SK-N-SH treated with all-trans-retinoic acid at 6 μM for 48 hours (cell line): ENCODE data around the gene OR2H1.

Experiments used
- CSDC2 ChIP-seq: fragments of 250-450 bp; sonication (Bioruptor Pico); IDR thresholded peaks from 2 replicates; pipeline ENCODE4 v1.5.0; 2020; ENCODE audit warnings: mild to moderate bottlenecking, moderate library complexity
- ESRRG ChIP-seq: fragments of 250-450 bp; sonication (Bioruptor Pico); IDR thresholded peaks from 2 replicates; pipeline ENCODE4 v1.6.1; 2021; ENCODE audit warnings: mild to moderate bottlenecking
- OSR1 ChIP-seq: fragments of 250-450 bp; sonication (Bioruptor Pico); IDR thresholded peaks from 2 replicates; pipeline ENCODE4 v1.8.0; 2022; ENCODE audit warnings: moderate library complexity, mild to moderate bottlenecking, inconsistent platforms
- PPARA ChIP-seq: fragments of 250-450 bp; sonication (Bioruptor Pico); IDR thresholded peaks from 2 replicates; pipeline ENCODE4 v1.5.0; 2020; ENCODE audit warnings: mild to moderate bottlenecking, borderline replicate concordance
- RARB ChIP-seq: fragments of 250-450 bp; sonication (Bioruptor Pico); IDR thresholded peaks from 2 replicates; pipeline ENCODE4 v1.8.0; 2021; ENCODE audit warnings: mild to moderate bottlenecking, moderate library complexity
- TCF4 ChIP-seq: fragments of 250-450 bp; sonication (Bioruptor Pico); IDR thresholded peaks from 2 replicates; pipeline ENCODE4 v1.8.0; 2021; ENCODE audit warnings: mild to moderate bottlenecking, moderate library complexity, borderline replicate concordance
- TOX ChIP-seq: fragments of 250-450 bp; sonication (Bioruptor Pico); IDR thresholded peaks from 2 replicates; pipeline ENCODE4 v1.8.0; 2021; ENCODE audit warnings: mild to moderate bottlenecking, moderate library complexity, borderline replicate concordance
- ZFP30 ChIP-seq: fragments of 450-650 bp; formaldehyde crosslinking; IDR thresholded peaks from 2 replicates; pipeline ENCODE4 v1.5.0; 2022; ENCODE audit warnings: mild to moderate bottlenecking, moderate library complexity
- ZNF70 ChIP-seq: fragments of 450-650 bp; formaldehyde crosslinking; IDR thresholded peaks from 2 replicates; pipeline ENCODE4 v1.5.0; 2020; ENCODE audit warnings: mild to moderate bottlenecking, moderate library complexity
- ZNF8 ChIP-seq: fragments of 450-650 bp; formaldehyde crosslinking; IDR thresholded peaks from 2 replicates; pipeline ENCODE4 v1.5.0; 2020; ENCODE audit warnings: mild to moderate bottlenecking, moderate library complexity
- TF ChIP-seq, protein P1 (sequence below): fragments of 250-450 bp; sonication (Bioruptor Pico); IDR thresholded peaks from 2 replicates; pipeline ENCODE4 v1.5.1; 2020; ENCODE audit warnings: low read depth, mild to moderate bottlenecking, moderate library complexity

DNA sequence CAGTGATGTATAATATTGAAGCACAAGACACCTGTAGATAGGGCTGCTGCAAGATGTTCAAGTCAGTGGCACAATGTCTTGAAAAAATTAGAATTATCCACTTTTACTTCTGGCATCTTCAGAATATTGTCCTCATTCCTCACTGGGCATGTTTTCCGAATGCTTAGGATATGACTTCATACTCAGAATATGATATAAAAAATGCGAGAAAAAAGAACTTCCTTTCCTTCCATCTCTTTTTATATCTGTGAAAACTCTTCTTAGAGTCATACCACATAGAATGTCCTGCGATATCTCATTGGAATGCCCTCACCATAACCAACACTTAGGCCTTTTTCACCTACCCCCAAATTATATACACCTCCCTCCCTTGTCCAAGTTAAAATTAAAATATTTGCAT lies 26.2 kb downstream of the OR2H1 start:
- TF ChIP-seq TOX (CRISPR knock-in tag) (no peak), OSR1 (CRISPR knock-in tag) (no peak), ZNF8 (CRISPR knock-in tag) (no peak), PPARA (CRISPR knock-in tag) (no peak), ZFP30 (CRISPR knock-in tag) (no peak), TCF4 (CRISPR knock-in tag) (no peak), ZNF70 (CRISPR knock-in tag) (no peak), RARB (CRISPR knock-in tag) (no peak), ESRRG (CRISPR knock-in tag) (no peak), CSDC2 (CRISPR knock-in tag) (no peak)
- TF ChIP-seq, protein P1, sequence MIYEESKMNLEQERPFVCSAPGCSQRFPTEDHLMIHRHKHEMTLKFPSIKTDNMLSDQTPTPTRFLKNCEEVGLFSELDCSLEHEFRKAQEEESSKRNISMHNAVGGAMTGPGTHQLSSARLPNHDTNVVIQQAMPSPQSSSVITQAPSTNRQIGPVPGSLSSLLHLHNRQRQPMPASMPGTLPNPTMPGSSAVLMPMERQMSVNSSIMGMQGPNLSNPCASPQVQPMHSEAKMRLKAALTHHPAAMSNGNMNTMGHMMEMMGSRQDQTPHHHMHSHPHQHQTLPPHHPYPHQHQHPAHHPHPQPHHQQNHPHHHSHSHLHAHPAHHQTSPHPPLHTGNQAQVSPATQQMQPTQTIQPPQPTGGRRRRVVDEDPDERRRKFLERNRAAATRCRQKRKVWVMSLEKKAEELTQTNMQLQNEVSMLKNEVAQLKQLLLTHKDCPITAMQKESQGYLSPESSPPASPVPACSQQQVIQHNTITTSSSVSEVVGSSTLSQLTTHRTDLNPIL (CRISPR knock-in tag): no peak
